H1 (cell line): ENCODE measurements around the gene DCDC2C. TPM values are rescaled to one million over a fixed set of nuclear protein-coding genes. Genes with fewer than 3 reads are reported as not detected.
A peak's percentile ranks its signal among the peaks of the same experiment; 100 is the strongest.

ENCODE experiments used
- CTCF ChIA-PET: fragments of 300-600 bp; sonication (Branson Sonifier 250); formaldehyde crosslinking; loops from one replicate; lab custom pipeline; 2021; ENCODE audit not compliant: partially characterized antibody; lab: Charles Lee
- POLR2A ChIA-PET: fragments of 300-600 bp; sonication (Branson Sonifier 250); formaldehyde crosslinking; loops from one replicate; lab custom pipeline; 2021; ENCODE audit warnings: inconsistent platforms; ENCODE audit not compliant: partially characterized antibody; lab: Charles Lee
- DNase-seq, 2 experiments: peaks; one replicate each; pipeline versions ENCODE4 v3.0.0 to v3.0.0-alpha.2; 2010 to 2022; ENCODE audit warnings: low spot score in 2 of 2, low read depth in 1 of 2, mixed read lengths in 1 of 2
- FAIRE-seq: peaks from 2 replicates; lab custom pipeline; 2011; peaks lifted over from hg19 to GRCh38; lab: Jason Lieb, UNC
- H2AFZ ChIP-seq: 2 replicates; pipeline ENCODE4 v1.8.1; 2012; ENCODE audit warnings: low read length, inconsistent platforms
- H2AK5ac ChIP-seq: 2 replicates; pipeline ENCODE4 v1.6.1; 2013; ENCODE audit warnings: low read depth, low read length
- H2BK120ac ChIP-seq: replicated peaks from 2 replicates; pipeline ENCODE3; 2013; ENCODE audit warnings: low read depth, low read length, inconsistent platforms
- H2BK12ac ChIP-seq: 2 replicates; pipeline ENCODE4 v1.6.1; 2013; ENCODE audit warnings: low read depth, low read length
- H2BK15ac ChIP-seq: 2 replicates; pipeline ENCODE4 v1.6.1; 2013; ENCODE audit warnings: low read length
- H2BK20ac ChIP-seq: 2 replicates; pipeline ENCODE4 v1.6.1; 2013; ENCODE audit warnings: low read length
- H2BK5ac ChIP-seq: 2 replicates; pipeline ENCODE4 v1.6.1; 2013; ENCODE audit warnings: low read depth, low read length
- H3K14ac ChIP-seq: 2 replicates; pipeline ENCODE4 v1.6.1; 2013; ENCODE audit warnings: inconsistent platforms; ENCODE audit not compliant: insufficient read length
- H3K18ac ChIP-seq: 2 replicates; pipeline ENCODE4 v1.6.1; 2013; ENCODE audit warnings: low read length; ENCODE audit errors: extremely low read depth
- H3K23ac ChIP-seq: 2 replicates; pipeline ENCODE4 v1.6.1; 2013; ENCODE audit warnings: inconsistent platforms; ENCODE audit not compliant: insufficient read length
- H3K23me2 ChIP-seq: 2 replicates; pipeline ENCODE4 v1.6.1; 2013; ENCODE audit warnings: low read depth, low read length
- H3K27ac ChIP-seq: 2 replicates; pipeline ENCODE4 v1.6.1; 2011; ENCODE audit warnings: low read depth, low read length, inconsistent platforms
- H3K27me3 ChIP-seq, 4 experiments: replicated peaks in 1 of 4; 1 replicate in 1 of 4; 2 replicates in 3 of 4; pipeline versions ENCODE4 v1.6.1 to v1.8.1; 2011 to 2013; ENCODE audit warnings: low read length in 3 of 4, mild to moderate bottlenecking in 3 of 4, inconsistent platforms in 2 of 4, mixed read lengths in 2 of 4, moderate library complexity in 1 of 4; ENCODE audit not compliant: control insufficient read depth in 3 of 4, insufficient read depth in 3 of 4; ENCODE audit errors: extremely low read depth in 1 of 4
- H3K36me3 ChIP-seq, 4 experiments: 2 replicates each; pipeline versions ENCODE4 v1.6.1 to v1.8.1; 2011 to 2013; ENCODE audit warnings: mild to moderate bottlenecking in 4 of 4, low read length in 3 of 4, moderate library complexity in 2 of 4, control low read depth in 1 of 4, inconsistent platforms in 1 of 4; ENCODE audit not compliant: insufficient read depth in 4 of 4, control insufficient read depth in 2 of 4
- H3K4ac ChIP-seq: replicated peaks from 2 replicates; pipeline ENCODE3; 2013; ENCODE audit warnings: low read length, low read depth, mixed read lengths, inconsistent platforms; ENCODE audit not compliant: insufficient read length
- H3K4me1 ChIP-seq, 4 experiments: replicated peaks in 1 of 4; 1 replicate in 1 of 4; 2 replicates in 3 of 4; pipeline versions ENCODE4 v1.6.1 to v1.8.1; 2011 to 2013; ENCODE audit warnings: low read length in 3 of 4, inconsistent platforms in 2 of 4, mixed read lengths in 1 of 4; ENCODE audit not compliant: insufficient read depth in 4 of 4, control insufficient read depth in 3 of 4
- H3K4me2 ChIP-seq, 2 experiments: 2 replicates each; pipeline versions ENCODE4 v1.6.1 to v1.8.1; 2011 to 2013; ENCODE audit warnings: low read depth in 2 of 2, low read length in 2 of 2, control low read depth in 1 of 2, inconsistent platforms in 1 of 2, mild to moderate bottlenecking in 1 of 2; ENCODE audit not compliant: insufficient read depth in 1 of 2
- H3K4me3 ChIP-seq, 4 experiments: fragments of 200-600, 300-600 bp in 1 of 4; sonication (generic), shearing (Covaris generic), sonication (Bioruptor Twin) in 1 of 4; 2 replicates each; pipeline versions ENCODE4 v1.5.1 to v1.8.1; 2011 to 2016; ENCODE audit warnings: low read length in 4 of 4, low read depth in 3 of 4, control low read depth in 2 of 4, inconsistent platforms in 2 of 4, mild to moderate bottlenecking in 2 of 4, mixed read lengths in 1 of 4, moderate library complexity in 1 of 4; ENCODE audit not compliant: insufficient read depth in 2 of 4; ENCODE audit errors: extremely low read depth in 1 of 4
- H3K56ac ChIP-seq: replicated peaks from 2 replicates; pipeline ENCODE3; 2013; ENCODE audit warnings: low read depth, mild to moderate bottlenecking, mixed read lengths, low read length, inconsistent platforms; ENCODE audit not compliant: insufficient read length
- H3K79me1 ChIP-seq: 2 replicates; pipeline ENCODE4 v1.6.1; 2013; ENCODE audit warnings: low read depth, low read length, control low read depth
- H3K79me2 ChIP-seq, 2 experiments: 2 replicates each; pipeline versions ENCODE4 v1.6.1 to v1.8.1; 2012 to 2013; ENCODE audit warnings: low read length in 2 of 2, mild to moderate bottlenecking in 2 of 2, inconsistent platforms in 1 of 2; ENCODE audit not compliant: insufficient read depth in 2 of 2, control insufficient read depth in 1 of 2
- H3K9ac ChIP-seq, 4 experiments: replicated peaks in 1 of 4; 1 replicate in 1 of 4; 2 replicates in 3 of 4; pipeline versions ENCODE4 v1.6.1 to v1.8.1; 2011 to 2013; ENCODE audit warnings: low read depth in 3 of 4, low read length in 3 of 4, control low read depth in 2 of 4, mild to moderate bottlenecking in 2 of 4, moderate library complexity in 2 of 4, inconsistent platforms in 1 of 4; ENCODE audit errors: extremely low read depth in 1 of 4
- H3K9me3 ChIP-seq, 2 experiments: 2 replicates each; pipeline versions ENCODE4 v1.6.1 to v1.8.1; 2012 to 2013; ENCODE audit warnings: mild to moderate bottlenecking in 2 of 2, moderate library complexity in 2 of 2, control low read depth in 1 of 2, inconsistent platforms in 1 of 2, low read depth in 1 of 2, low read length in 1 of 2, mixed read lengths in 1 of 2; ENCODE audit not compliant: insufficient read depth in 2 of 2
- H4K20me1 ChIP-seq, 2 experiments: replicated peaks in 1 of 2; 2 replicates each; pipeline versions ENCODE3 to v1.8.1; 2011 to 2013; ENCODE audit warnings: inconsistent platforms in 2 of 2, low read length in 2 of 2, mild to moderate bottlenecking in 1 of 2; ENCODE audit not compliant: insufficient read depth in 2 of 2, control insufficient read depth in 1 of 2
- H4K5ac ChIP-seq: 2 replicates; pipeline ENCODE4 v1.6.1; 2013; ENCODE audit warnings: low read length, low read depth, mixed read lengths, inconsistent platforms; ENCODE audit not compliant: insufficient read length
- H4K8ac ChIP-seq: 2 replicates; pipeline ENCODE4 v1.8.0; 2013; ENCODE audit warnings: mild to moderate bottlenecking, moderate library complexity, low read length, inconsistent platforms; ENCODE audit not compliant: insufficient read depth; ENCODE audit errors: extremely low read depth
- H4K91ac ChIP-seq: replicated peaks from 2 replicates; pipeline ENCODE3; 2013; ENCODE audit warnings: low read length, mixed read lengths, inconsistent platforms; ENCODE audit not compliant: insufficient read length
- CHD1 ChIP-seq: IDR thresholded peaks from 2 replicates; pipeline ENCODE4 v1.6.1; 2012; ENCODE audit warnings: low read depth, low read length, improper control_type of control experiment
- CTBP2 ChIP-seq: IDR thresholded peaks from 2 replicates; pipeline ENCODE4 v1.7.0; 2011; ENCODE audit warnings: borderline replicate concordance, mild to moderate bottlenecking, moderate library complexity, mixed read lengths, low read length; ENCODE audit not compliant: insufficient read depth, insufficient read length
- EZH2 ChIP-seq: fragments of 200-600 bp; sonication (generic); IDR thresholded peaks from 2 replicates; pipeline ENCODE4 v1.7.1; 2012; ENCODE audit warnings: low read depth, mild to moderate bottlenecking, moderate library complexity, low read length, inconsistent platforms; ENCODE audit not compliant: severe bottlenecking
- MAFK ChIP-seq: IDR thresholded peaks from 2 replicates; pipeline ENCODE4 v1.6.1; 2012; ENCODE audit warnings: low read depth, mild to moderate bottlenecking, improper control_type of control experiment, low read length
- NANOG ChIP-seq: IDR thresholded peaks from 2 replicates; pipeline ENCODE4 v1.6.1; 2011; ENCODE audit warnings: low read length, low read depth, mild to moderate bottlenecking, inconsistent platforms; ENCODE audit not compliant: insufficient read depth, poor library complexity, severe bottlenecking
- POU5F1 ChIP-seq: IDR thresholded peaks from 2 replicates; pipeline ENCODE4 v1.6.1; 2011; ENCODE audit warnings: low read depth, mild to moderate bottlenecking, low read length, moderate library complexity
- RBBP5 ChIP-seq: IDR thresholded peaks from 2 replicates; pipeline ENCODE4 v1.7.1; 2012; ENCODE audit warnings: low read depth, mild to moderate bottlenecking, inconsistent platforms, low read length, moderate library complexity, borderline replicate concordance
- SAP30 ChIP-seq: fragments of 300-600 bp; sonication (generic); IDR thresholded peaks from 2 replicates; pipeline ENCODE4 v1.7.1; 2012; ENCODE audit warnings: low read length, moderate library complexity, mild to moderate bottlenecking, inconsistent platforms; ENCODE audit not compliant: insufficient read depth, insufficient replicate concordance
- SIX5 ChIP-seq: IDR thresholded peaks from 2 replicates; pipeline ENCODE4 v1.6.1; 2011; ENCODE audit warnings: mild to moderate bottlenecking, low read depth, low read length
- TAF1 ChIP-seq: IDR thresholded peaks from 2 replicates; pipeline ENCODE4 v1.6.1; 2011; ENCODE audit warnings: mild to moderate bottlenecking, low read depth, low read length
- TAF7 ChIP-seq: optimal IDR thresholded peaks from 2 replicates; pipeline ENCODE3; 2011; ENCODE audit warnings: low read depth, mild to moderate bottlenecking, inconsistent platforms, low read length, moderate library complexity, borderline replicate concordance
- TBP ChIP-seq: IDR thresholded peaks from 2 replicates; pipeline ENCODE4 v1.6.1; 2011; ENCODE audit warnings: low read depth, low read length, improper control_type of control experiment
- TCF12 ChIP-seq: IDR thresholded peaks from 2 replicates; pipeline ENCODE4 v1.6.1; 2011; ENCODE audit warnings: low read depth, mild to moderate bottlenecking, low read length
- WGBS, 2 experiments: shearing (Covaris generic) in 1 of 2; methylation state at CpG; one replicate each; pipeline versions ENCODE4 v1.1.6 to v1.1.7; 2013 to 2015; ENCODE audit warnings: low lambda C conversion rate in 2 of 2, mixed read lengths in 2 of 2, inconsistent platforms in 1 of 2, low coverage in 1 of 2, missing lambda C conversion rate in 1 of 2; ENCODE audit not compliant: insufficient replicate concordance in 2 of 2, insufficient coverage in 1 of 2, insufficient read length in 1 of 2; ENCODE audit errors: extremely low coverage in 1 of 2, missing lambda C conversion rate in 1 of 2; 5-methylcytosine and 5-hydroxymethylcytosine counted together
- polyA plus RNA-seq, 7 experiments: library from polyadenylated mRNA; depleted of rRNA in 3 of 7; stranded (reverse) in 5 of 7; unstranded in 2 of 7; fragments of >200 nt in 5 of 7; fragments of 200-250 nt in 2 of 7; gene quantifications; 1 replicate in 5 of 7; 2 replicates in 1 of 7; 4 replicates in 1 of 7; pipeline versions ENCODE4 v1.2.1 to v1.2.3, GENCODE V29; 2011 to 2013; ENCODE audit warnings: missing spikeins in 2 of 7, mixed read lengths in 2 of 7
- total RNA-seq: library from RNA; stranded (reverse); fragmentation: NEBNext Ultra II Directional; extraction: Animal tissue kit (Norgen Biotek cat#: 25700); gene quantifications from 2 replicates; pipeline ENCODE4 v1.2.1, GENCODE V29; 2021

The DCDC2C gene
- total and polyA plus RNA-seq, 2 of the 8 experiments (the other 6 are each of a cell fraction or from before 2014, with no cell fraction given): 0.50 TPM; not detected in 1

- H3K9me3 ChIP-seq: no peaks in the 10 kb centered on the region
- H3K4me2 ChIP-seq: no peak overlapping the region
- H3K18ac ChIP-seq: no peak overlapping the region
- H3K27me3 ChIP-seq: no peaks in the 10 kb centered on the region
- H3K9ac ChIP-seq: no peak overlapping the region
- H3K56ac ChIP-seq: no peak overlapping the region
- no peaks in the 10 kb centered on the region; the same call in 1 of the 2 replicates for H3K23me2 ChIP-seq
- ChIA-PET CTCF (interaction anchor here (0.9 to 2.1 kb wide), 4 partner anchors 9 to 38 kb away, joined by 3 to 5 read pairs (median 3); partner anchors contain the start of gene ALLC), POLR2A (no interaction called here)
- TF ChIP-seq SAP30 (no peak), RBBP5 (no peak), CTBP2 (no peak), NANOG (no peak), TAF7 (no peak), TAF1 (no peak), MAFK (no peak), CHD1 (no peak), EZH2 (no peak), SIX5 (no peak), TBP (no peak), TCF12 (no peak), POU5F1 (no peak)
- H3K79me1 ChIP-seq: no peaks in the 10 kb centered on the region
- no peaks in the 10 kb centered on the region for H3K4me1 ChIP-seq
- H3K79me2 ChIP-seq: no peaks in the 10 kb centered on the region
- H3K14ac ChIP-seq: no peak overlapping the region
- H3K27ac ChIP-seq: no peak overlapping the region
- no peak overlapping the region for H2BK120ac ChIP-seq
- no peak overlapping the region for H4K8ac ChIP-seq
- H4K5ac ChIP-seq: no peak overlapping the region
- no peak overlapping the region for H2BK20ac ChIP-seq
- H3K4ac ChIP-seq: peak overlapping the region; percentile 39
- H2AK5ac ChIP-seq: no peak overlapping the region
- H3K36me3 ChIP-seq: no peaks in the 10 kb centered on the region
- no peak overlapping the region for H2BK5ac ChIP-seq
- H3K4me3 ChIP-seq: no peak overlapping the region
- 90% methylated on average over 23 of the region's 23 CpGs; no CpG with 5 or more reads in 1 of the 2 experiments for WGBS, 2 experiments
- no peak overlapping the region for H2BK12ac ChIP-seq
- H2BK15ac ChIP-seq: no peak overlapping the region
- H2AFZ ChIP-seq: no peak overlapping the region; the same call in 1 of the 2 replicates
- H3K23ac ChIP-seq: no peak overlapping the region
- FAIRE-seq (no peak), DNase-seq (peak in 1 of 2 experiments; percentile 40)
- H4K91ac ChIP-seq: no peak overlapping the region
- H4K20me1 ChIP-seq: no peaks in the 10 kb centered on the region
Measured at GRCh38 chr2:3667151-3667631, 36.2 kb upstream of the DCDC2C start.
